ENCODE data around the gene MT1F. TPM values are rescaled to one million over a fixed set of nuclear protein-coding genes. Genes with fewer than 3 reads are reported as not detected.

MT1F gene
- 0.77 TPM for total RNA-seq

GRCh38 chr16:56657555-56658326, at the start of gene MT1F:
TSS of gene MT1F (plus strand) at chr16:56657959. CDS start at chr16:56658059, 100 bp downstream.

GRCh38 chr16:56608043-56608875, 49.5 kb upstream of the MT1F start, which contains the start of gene MT2A:
TSS of gene MT2A (plus strand) at chr16:56608584. CDS start at chr16:56608656, 72 bp downstream.

GRCh38 chr16:56625140-56625942, 32.4 kb upstream of the MT1F start, which contains the start of gene MT1E:
TSS of gene MT1E (plus strand) at chr16:56625781. CDS start at chr16:56625852, 71 bp downstream.

GRCh38 chr16:56632156-56632847, 25.5 kb upstream of the MT1F start, which contains the start of gene MT1M:
TSS of gene MT1M (plus strand) at chr16:56632659. CDS start at chr16:56632732, 73 bp downstream.

GRCh38 chr16:56637814-56638750, 19.7 kb upstream of the MT1F start, which contains the start of gene MT1A:
TSS of gene MT1A (plus strand) at chr16:56638666. CDS start at chr16:56638739, 73 bp downstream.

GRCh38 chr16:56651586-56651985, 6.2 kb upstream of the MT1F start, which contains the start of gene MT1B:
TSS of gene MT1B (plus strand) at chr16:56651886. CDS start at chr16:56651954, 68 bp downstream.

GRCh38 chr16:56667581-56668571, 10.1 kb downstream of the MT1F start, which contains the start of gene MT1G:
TSS of gene MT1G (minus strand) at chr16:56668065. CDS start at chr16:56667993, 72 bp downstream.

GRCh38 chr16:56669005-56669839, 11.5 kb downstream of the MT1F start, which contains the start of gene MT1H:
TSS of gene MT1H (plus strand) at chr16:56669814. CDS start at chr16:56669885, 71 bp downstream.

GRCh38 chr16:56681939-56682702, 24.4 kb downstream of the MT1F start, which contains the start of gene MT1X:
TSS of gene MT1X (plus strand) at chr16:56682470. CDS start at chr16:56682541, 71 bp downstream.

Other genes starting within 250 kb of the MT1F start
- 170 TPM for gene AMFR, start 232.4 kb upstream of the MT1F start, total RNA-seq
- gene NUDT21, start 206.6 kb upstream of the MT1F start, total RNA-seq, result 129 TPM
- 70.2 TPM for gene OGFOD1, start 206.4 kb upstream of the MT1F start, total RNA-seq
- gene BBS2, start 137.9 kb upstream of the MT1F start, total RNA-seq, result 97.5 TPM
- not detected for gene MT4, start 92.9 kb upstream of the MT1F start, total RNA-seq
- gene MT3, start 68.4 kb upstream of the MT1F start, total RNA-seq, result not detected
- 2.6 TPM for gene MT2A, start 49.4 kb upstream of the MT1F start, total RNA-seq
- 3.1 TPM for gene MT1E, start 32.2 kb upstream of the MT1F start, total RNA-seq
- gene MT1M, start 25.3 kb upstream of the MT1F start, total RNA-seq, result not detected
- gene MT1A, start 19.3 kb upstream of the MT1F start, total RNA-seq, result not detected
- not detected for gene MT1B, start 6.1 kb upstream of the MT1F start, total RNA-seq
- not detected for gene MT1G, start 10.1 kb downstream of the MT1F start, total RNA-seq
- not detected for gene MT1H, start 11.9 kb downstream of the MT1F start, total RNA-seq
- 28.3 TPM for gene MT1X, start 24.5 kb downstream of the MT1F start, total RNA-seq
- gene NUP93, start 72.2 kb downstream of the MT1F start, total RNA-seq, result 81.0 TPM
- not detected for gene SLC12A3, start 207.2 kb downstream of the MT1F start, total RNA-seq